ENCODE data around the gene CER1.

CER1 gene

GRCh38 chr9:14768405-14769229 is 46.1 kb upstream of the CER1 start:
- Histone ChIP-seq H3K27ac (ENCODE audit: low read depth, low read length, poor library complexity, severe bottlenecking) (no peak overlapping the region), H4K20me1 (ENCODE audit: insufficient read depth, low read length) (no peaks in the 10 kb centered on the region), H3F3A (ENCODE audit: insufficient read depth, low read length) (no peaks in the 10 kb centered on the region), H3K4me2 (ENCODE audit: low read length) (no peak overlapping the region), H3K36me3 (ENCODE audit: insufficient read depth, low read length) (no peaks in the 10 kb centered on the region), H3K4me3 (ENCODE audit: low read depth, low read length, poor library complexity, severe bottlenecking) (no peak overlapping the region), H3K27me3 (ENCODE audit: insufficient read depth, low read length) (peaks cover 3% of the 10 kb centered on the region; the same call in 1 of the 2 replicates), H3K9me3 (ENCODE audit: low read length) (no peaks in the 10 kb centered on the region), H3K4me1 (ENCODE audit: insufficient read depth, low read length, severe bottlenecking) (no peaks in the 10 kb centered on the region), H3K79me2 (ENCODE audit: insufficient read depth, low read length) (no peaks in the 10 kb centered on the region), H2AFZ (ENCODE audit: low read length) (no peak overlapping the region), H3K9ac (ENCODE audit: low read length) (no peak overlapping the region), H3K9me2 (ENCODE audit: low read depth, low read length) (no peaks in the 10 kb centered on the region)
- no peak for TF ChIP-seq EZH2 (IDR thresholded peaks at IDR 0.05; ENCODE audit: borderline replicate concordance, low read length)
- TF ChIP-seq, protein P1, sequence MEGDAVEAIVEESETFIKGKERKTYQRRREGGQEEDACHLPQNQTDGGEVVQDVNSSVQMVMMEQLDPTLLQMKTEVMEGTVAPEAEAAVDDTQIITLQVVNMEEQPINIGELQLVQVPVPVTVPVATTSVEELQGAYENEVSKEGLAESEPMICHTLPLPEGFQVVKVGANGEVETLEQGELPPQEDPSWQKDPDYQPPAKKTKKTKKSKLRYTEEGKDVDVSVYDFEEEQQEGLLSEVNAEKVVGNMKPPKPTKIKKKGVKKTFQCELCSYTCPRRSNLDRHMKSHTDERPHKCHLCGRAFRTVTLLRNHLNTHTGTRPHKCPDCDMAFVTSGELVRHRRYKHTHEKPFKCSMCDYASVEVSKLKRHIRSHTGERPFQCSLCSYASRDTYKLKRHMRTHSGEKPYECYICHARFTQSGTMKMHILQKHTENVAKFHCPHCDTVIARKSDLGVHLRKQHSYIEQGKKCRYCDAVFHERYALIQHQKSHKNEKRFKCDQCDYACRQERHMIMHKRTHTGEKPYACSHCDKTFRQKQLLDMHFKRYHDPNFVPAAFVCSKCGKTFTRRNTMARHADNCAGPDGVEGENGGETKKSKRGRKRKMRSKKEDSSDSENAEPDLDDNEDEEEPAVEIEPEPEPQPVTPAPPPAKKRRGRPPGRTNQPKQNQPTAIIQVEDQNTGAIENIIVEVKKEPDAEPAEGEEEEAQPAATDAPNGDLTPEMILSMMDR (IDR thresholded peaks at IDR 0.05; ENCODE audit: low read length) = peak; percentile 74

DNA sequence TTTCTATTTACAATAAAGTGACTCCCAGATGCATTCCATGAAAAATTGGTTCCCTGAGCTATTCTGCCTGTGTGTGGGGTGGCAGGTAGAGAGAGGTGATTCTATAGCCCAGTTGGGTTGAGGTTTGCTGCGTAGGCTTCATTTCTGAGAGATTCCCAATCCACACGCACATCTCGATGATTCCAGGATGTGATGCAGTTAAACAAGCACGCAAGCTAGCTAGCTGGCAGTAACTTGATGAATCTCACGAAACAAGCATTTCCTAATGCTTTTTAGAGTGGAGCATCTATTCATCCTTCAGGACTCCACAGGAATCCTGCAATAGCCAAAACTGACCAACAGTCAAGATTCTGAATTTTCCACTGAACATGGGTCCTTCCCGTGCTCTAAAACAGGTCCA is 43.8 kb upstream of the CER1 start:
- no peaks in the 10 kb centered on the region for H3K9me3 ChIP-seq (ENCODE audit: low read length)
- H3K9me2 ChIP-seq (ENCODE audit: low read depth, low read length) = no peaks in the 10 kb centered on the region
- H3K4me2 ChIP-seq (ENCODE audit: low read length) = no peak overlapping the region
- H3K4me3 ChIP-seq (ENCODE audit: low read depth, low read length, poor library complexity, severe bottlenecking) = no peak overlapping the region
- no peaks in the 10 kb centered on the region for H3K79me2 ChIP-seq (ENCODE audit: insufficient read depth, low read length)
- H3K36me3 ChIP-seq (ENCODE audit: insufficient read depth, low read length) = no peaks in the 10 kb centered on the region
- no peak for TF ChIP-seq EZH2 (IDR thresholded peaks at IDR 0.05; ENCODE audit: borderline replicate concordance, low read length)
- TF ChIP-seq, protein P1 (IDR thresholded peaks at IDR 0.05; ENCODE audit: low read length) = no peak
- no peak overlapping the region for H3K27ac ChIP-seq (ENCODE audit: low read depth, low read length, poor library complexity, severe bottlenecking)
- H3F3A ChIP-seq (ENCODE audit: insufficient read depth, low read length) = no peaks in the 10 kb centered on the region
- H3K9ac ChIP-seq (ENCODE audit: low read length) = no peak overlapping the region
- no peak overlapping the region for H2AFZ ChIP-seq (ENCODE audit: low read length)
- no peaks in the 10 kb centered on the region for H4K20me1 ChIP-seq (ENCODE audit: insufficient read depth, low read length)
- H3K27me3 ChIP-seq (ENCODE audit: insufficient read depth, low read length) = no peaks in the 10 kb centered on the region
- H3K4me1 ChIP-seq (ENCODE audit: insufficient read depth, low read length, severe bottlenecking) = no peaks in the 10 kb centered on the region

GRCh38 chr9:14761584-14761983 is 39.1 kb upstream of the CER1 start:
- Histone ChIP-seq H3K4me2 (ENCODE audit: low read length) (no peak overlapping the region), H4K20me1 (ENCODE audit: insufficient read depth, low read length) (no peaks in the 10 kb centered on the region), H3K27ac (ENCODE audit: low read depth, low read length, poor library complexity, severe bottlenecking) (no peak overlapping the region), H3F3A (ENCODE audit: insufficient read depth, low read length) (no peaks in the 10 kb centered on the region), H3K4me1 (ENCODE audit: insufficient read depth, low read length, severe bottlenecking) (no peaks in the 10 kb centered on the region), H3K9me3 (ENCODE audit: low read length) (no peaks in the 10 kb centered on the region), H3K36me3 (ENCODE audit: insufficient read depth, low read length) (no peaks in the 10 kb centered on the region), H3K27me3 (ENCODE audit: insufficient read depth, low read length) (no peaks in the 10 kb centered on the region), H3K9me2 (ENCODE audit: low read depth, low read length) (no peaks in the 10 kb centered on the region), H3K79me2 (ENCODE audit: insufficient read depth, low read length) (no peaks in the 10 kb centered on the region), H3K4me3 (ENCODE audit: low read depth, low read length, poor library complexity, severe bottlenecking) (no peak overlapping the region), H2AFZ (ENCODE audit: low read length) (no peak overlapping the region), H3K9ac (ENCODE audit: low read length) (no peak overlapping the region)
- TF ChIP-seq EZH2 (IDR thresholded peaks at IDR 0.05; ENCODE audit: borderline replicate concordance, low read length) = no peak
- TF ChIP-seq, protein P1 (IDR thresholded peaks at IDR 0.05; ENCODE audit: low read length) = no peak
